ENCODE measurements around the gene NISCH. TPM values are rescaled to one million over a fixed set of nuclear protein-coding genes. Genes with fewer than 3 reads are reported as not detected.

Gene NISCH
- total and polyA plus RNA-seq, 2 donors (not counting 1 experiment from before 2014, with no cell fraction given), result 130 to 169 TPM

DNA sequence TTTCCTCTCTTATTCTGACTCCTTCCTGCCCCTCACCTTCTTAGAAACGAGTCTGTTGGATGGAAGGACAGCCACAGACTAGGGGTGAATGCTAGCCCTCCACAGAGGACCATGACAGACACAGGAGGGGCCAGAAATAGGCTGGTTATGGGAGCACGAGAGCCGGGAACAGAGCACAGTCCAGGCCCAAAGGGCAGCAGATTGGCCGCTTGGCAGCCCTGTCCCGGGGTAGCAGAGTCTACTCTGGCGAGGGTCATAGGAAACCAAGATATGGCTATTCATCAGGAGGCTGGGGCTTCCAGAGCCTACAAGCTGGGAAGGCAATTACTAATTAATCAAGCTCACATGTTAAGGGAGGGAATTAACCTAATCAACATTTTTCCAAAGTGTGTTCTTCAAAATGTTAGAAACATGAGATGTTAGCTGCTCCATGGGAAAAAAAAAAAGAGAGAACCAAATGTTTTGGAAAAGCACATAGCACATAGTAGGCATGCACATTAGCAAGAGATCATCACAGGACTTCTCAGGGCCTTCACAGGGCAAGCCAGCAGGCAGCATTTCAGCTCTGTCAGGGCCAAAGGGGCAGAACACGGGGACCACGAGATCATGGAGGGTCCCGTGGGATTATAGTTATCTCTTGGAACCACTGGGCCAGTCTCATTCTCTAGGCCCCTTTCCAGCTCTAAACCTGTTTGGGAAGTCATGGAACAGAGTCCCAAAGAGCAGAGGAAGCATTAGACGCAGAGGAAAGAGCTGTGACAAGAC lies 23.8 kb upstream of the NISCH start:
- H3K9ac ChIP-seq (ENCODE audit: low read length), result no peak overlapping the region
- TF ChIP-seq, protein P1, sequence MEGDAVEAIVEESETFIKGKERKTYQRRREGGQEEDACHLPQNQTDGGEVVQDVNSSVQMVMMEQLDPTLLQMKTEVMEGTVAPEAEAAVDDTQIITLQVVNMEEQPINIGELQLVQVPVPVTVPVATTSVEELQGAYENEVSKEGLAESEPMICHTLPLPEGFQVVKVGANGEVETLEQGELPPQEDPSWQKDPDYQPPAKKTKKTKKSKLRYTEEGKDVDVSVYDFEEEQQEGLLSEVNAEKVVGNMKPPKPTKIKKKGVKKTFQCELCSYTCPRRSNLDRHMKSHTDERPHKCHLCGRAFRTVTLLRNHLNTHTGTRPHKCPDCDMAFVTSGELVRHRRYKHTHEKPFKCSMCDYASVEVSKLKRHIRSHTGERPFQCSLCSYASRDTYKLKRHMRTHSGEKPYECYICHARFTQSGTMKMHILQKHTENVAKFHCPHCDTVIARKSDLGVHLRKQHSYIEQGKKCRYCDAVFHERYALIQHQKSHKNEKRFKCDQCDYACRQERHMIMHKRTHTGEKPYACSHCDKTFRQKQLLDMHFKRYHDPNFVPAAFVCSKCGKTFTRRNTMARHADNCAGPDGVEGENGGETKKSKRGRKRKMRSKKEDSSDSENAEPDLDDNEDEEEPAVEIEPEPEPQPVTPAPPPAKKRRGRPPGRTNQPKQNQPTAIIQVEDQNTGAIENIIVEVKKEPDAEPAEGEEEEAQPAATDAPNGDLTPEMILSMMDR (IDR thresholded peaks at IDR 0.05), result no peak
- TF ChIP-seq EZH2 (IDR thresholded peaks at IDR 0.05; ENCODE audit: borderline replicate concordance, insufficient read depth, low read depth, low read length, poor library complexity, severe bottlenecking), result no peak
- Mint-ChIP-seq H3K9me3 (ENCODE audit: insufficient read depth) (no peaks in the 10 kb centered on the region), H3K27ac (no peak overlapping the region), H3K4me3 (no peak overlapping the region), H3K27me3 (no peaks in the 10 kb centered on the region), H3K4me1 (no peaks in the 10 kb centered on the region)
- peaks cover 0 to 4% (median 0%) of the 10 kb centered on the region in 3 donors for H3K9me3 ChIP-seq (ENCODE audit: control extremely low read depth in 1 of 3, control insufficient read depth in 2 of 3, insufficient read depth in 1 of 3, low read length in 2 of 3)
- no peak overlapping the region for H2AFZ ChIP-seq (ENCODE audit: insufficient read depth, low read depth, low read length, poor library complexity, severe bottlenecking)
- no peak overlapping the region for H3K4me2 ChIP-seq (replicated peaks; ENCODE audit: low read depth, low read length, poor library complexity, severe bottlenecking)
- ChIA-PET POLR2A (interaction anchor here (0.6 kb wide), 1 partner anchor 19 kb away, joined by 6 read pairs; no protein-coding TSS in a partner anchor), CTCF (interaction anchor here (2.2 kb wide), 1 partner anchor 15 kb away, joined by 29 read pairs; the partner anchor contains the start of gene SEMA3G)
- no peaks in the 10 kb centered on the region for H3K36me3 ChIP-seq (replicated peaks in 1 of 2; ENCODE audit: control extremely low read depth in 1 of 2, control insufficient read depth in 1 of 2, extremely low read depth in 1 of 2, insufficient read depth in 2 of 2, low read length in 1 of 2)
- H3K79me2 ChIP-seq (ENCODE audit: control insufficient read depth, insufficient read depth, low read length), result no peaks in the 10 kb centered on the region
- H3K27ac ChIP-seq (ENCODE audit: low read length in 2 of 2), result no peak overlapping the region
- intact Hi-C loops (cut with micrococcal nuclease), result no loop called here
- 88% methylated on average over 8 of the region's 10 CpGs for WGBS (ENCODE audit: insufficient coverage)
- H4K20me1 ChIP-seq (ENCODE audit: control insufficient read depth, insufficient read depth, low read length, poor library complexity, severe bottlenecking), result no peaks in the 10 kb centered on the region
- no peak for DNase-seq
- no peaks in the 10 kb centered on the region for H3K4me1 ChIP-seq (ENCODE audit: control insufficient read depth in 2 of 2, insufficient read depth in 2 of 2, low read length in 2 of 2)
- no peak overlapping the region for H3K4me3 ChIP-seq (ENCODE audit: control extremely low read depth in 1 of 5, extremely low read depth in 1 of 5, insufficient read depth in 1 of 5, low read depth in 2 of 5, low read length in 4 of 5)
- ATAC-seq (ENCODE audit: low read depth), result no peak
- H3K27me3 ChIP-seq (replicated peaks in 1 of 4; ENCODE audit: control extremely low read depth in 1 of 4, control insufficient read depth in 3 of 4, insufficient read depth in 4 of 4, low read length in 3 of 4), result peaks cover 0 to 7% (median 0%) of the 10 kb centered on the region in 4 experiments

DNA sequence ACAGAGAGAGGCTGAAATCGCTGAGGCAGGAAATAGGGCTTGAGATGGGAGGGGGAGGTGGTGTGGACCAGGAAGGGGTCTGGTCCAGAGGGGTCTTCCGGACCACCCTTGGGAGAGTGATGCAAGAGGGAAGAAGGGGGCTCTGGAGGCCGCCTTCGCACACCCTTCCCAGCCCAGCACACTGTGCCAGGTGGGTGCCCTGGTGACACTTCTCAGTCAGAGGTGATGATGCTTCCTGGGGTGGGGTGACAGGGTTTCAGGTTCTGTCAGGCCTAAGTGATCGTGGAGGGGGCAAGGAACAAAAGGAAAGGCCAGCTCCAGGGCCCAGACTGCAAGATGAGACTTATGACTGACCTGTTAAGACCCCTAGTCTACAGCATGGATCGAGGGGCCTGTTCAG lies 23.2 kb upstream of the NISCH start:
- ATAC-seq (ENCODE audit: low read depth), result no peak
- intact Hi-C loops (cut with micrococcal nuclease), result no loop called here
- Histone ChIP-seq H3K4me1 (ENCODE audit: control insufficient read depth in 2 of 2, insufficient read depth in 2 of 2, low read length in 2 of 2) (no peaks in the 10 kb centered on the region), H3K27me3 (replicated peaks in 1 of 4; ENCODE audit: control extremely low read depth in 1 of 4, control insufficient read depth in 3 of 4, insufficient read depth in 4 of 4, low read length in 3 of 4) (peaks cover 0 to 7% (median 0%) of the 10 kb centered on the region in 4 experiments), H2AFZ (ENCODE audit: insufficient read depth, low read depth, low read length, poor library complexity, severe bottlenecking) (no peak overlapping the region), H3K36me3 (replicated peaks in 1 of 2; ENCODE audit: control extremely low read depth in 1 of 2, control insufficient read depth in 1 of 2, extremely low read depth in 1 of 2, insufficient read depth in 2 of 2, low read length in 1 of 2) (no peaks in the 10 kb centered on the region), H3K9ac (ENCODE audit: low read length) (no peak overlapping the region), H3K79me2 (ENCODE audit: control insufficient read depth, insufficient read depth, low read length) (no peaks in the 10 kb centered on the region), H3K4me3 (ENCODE audit: control extremely low read depth in 1 of 5, extremely low read depth in 1 of 5, insufficient read depth in 1 of 5, low read depth in 2 of 5, low read length in 4 of 5) (no peak overlapping the region), H3K27ac (ENCODE audit: low read length in 2 of 2) (no peak overlapping the region), H4K20me1 (ENCODE audit: control insufficient read depth, insufficient read depth, low read length, poor library complexity, severe bottlenecking) (no peaks in the 10 kb centered on the region), H3K9me3 (ENCODE audit: control extremely low read depth in 1 of 3, control insufficient read depth in 2 of 3, insufficient read depth in 1 of 3, low read length in 2 of 3) (peaks cover 0 to 4% (median 0%) of the 10 kb centered on the region in 3 donors), H3K4me2 (replicated peaks; ENCODE audit: low read depth, low read length, poor library complexity, severe bottlenecking) (no peak overlapping the region)
- TF ChIP-seq EZH2 (IDR thresholded peaks at IDR 0.05; ENCODE audit: borderline replicate concordance, insufficient read depth, low read depth, low read length, poor library complexity, severe bottlenecking), result no peak
- TF ChIP-seq, protein P1 (IDR thresholded peaks at IDR 0.05), result no peak
- Mint-ChIP-seq H3K4me1 (no peaks in the 10 kb centered on the region), H3K9me3 (ENCODE audit: insufficient read depth) (no peaks in the 10 kb centered on the region), H3K27ac (no peak overlapping the region), H3K27me3 (no peaks in the 10 kb centered on the region), H3K4me3 (no peak overlapping the region)
- no peak for DNase-seq
- WGBS (ENCODE audit: insufficient coverage), result 76% methylated on average over 5 of the region's 6 CpGs
- ChIA-PET CTCF (interaction anchor here (1.3 to 2.2 kb wide), 2 partner anchors 14 to 93 kb away, joined by 3 to 29 read pairs; partner anchors contain the start of gene SEMA3G), POLR2A (interaction anchor here (0.6 kb wide), 1 partner anchor 20 kb away, joined by 6 read pairs; no protein-coding TSS in a partner anchor)
